Raji (cell line): ENCODE results near the gene ZNF28.

Experiments
- POLR2A ChIP-seq: IDR thresholded peaks from 2 replicates; pipeline ENCODE4 v1.6.1; 2011; ENCODE audit warnings: low read depth, low read length, control low read depth; ENCODE audit not compliant: insufficient read depth

ZNF28 gene

GRCh38 chr19:52821204-52821960 is at the start of gene ZNF28:
Gene ZNF28 (minus strand): TSS chr19:52821633. CDS start chr19:52817958, 3,675 bp downstream.
- peak; percentile 55 for TF ChIP-seq POLR2A

- peak; percentile 67 for TF ChIP-seq POLR2A
Measured at GRCh38 chr19:52857378-52858191, 36.2 kb upstream of the ZNF28 start, which contains the start of gene ZNF468. Gene ZNF468 (minus strand): TSS chr19:52857619. CDS start chr19:52854272, 3,347 bp downstream.

GRCh38 chr19:52825765-52826164 is 4.3 kb upstream of the ZNF28 start:
- no peak for TF ChIP-seq POLR2A

- no peak for TF ChIP-seq POLR2A
Measured at GRCh38 chr19:52823676-52824075, 2.2 kb upstream of the ZNF28 start.

GRCh38 chr19:52809801-52810200 is 11.6 kb downstream of the ZNF28 start:
- TF ChIP-seq POLR2A, result no peak

- TF ChIP-seq POLR2A, result no peak
Measured at GRCh38 chr19:52789440-52789839, 32.0 kb downstream of the ZNF28 start.

- peak; percentile 69 for TF ChIP-seq POLR2A
Measured at GRCh38 chr19:52786464-52787354, 34.7 kb downstream of the ZNF28 start, which contains the start of gene ZNF600. Gene ZNF600 (minus strand): TSS chr19:52786791. CDS start chr19:52778888, 7,903 bp downstream.

GRCh38 chr19:52786078-52786463 is 35.4 kb downstream of the ZNF28 start:
- TF ChIP-seq POLR2A, result no peak

- TF ChIP-seq POLR2A, result no peak
Measured at GRCh38 chr19:52785506-52785905, 35.9 kb downstream of the ZNF28 start.

GRCh38 chr19:52778811-52779210 is 42.6 kb downstream of the ZNF28 start:
- no peak for TF ChIP-seq POLR2A

GRCh38 chr19:52749780-52750179 is 71.7 kb downstream of the ZNF28 start:
- TF ChIP-seq POLR2A, result no peak

GRCh38 chr19:52748336-52748950 is 73.0 kb downstream of the ZNF28 start:
- no peak for TF ChIP-seq POLR2A
